Breast epithelium (tissue), 4 donors: ENCODE data around the gene MEIS2. TPM values are rescaled to one million over a fixed set of nuclear protein-coding genes. Genes with fewer than 3 reads are reported as not detected.

Source experiments
- DNase-seq, 2 donors: peaks; one replicate each; pipeline ENCODE4 v3.0.0-alpha.2; 2019; ENCODE audit warnings: low spot score in 2 of 2
- H3K27ac ChIP-seq, 2 donors: fragments of 200-600 bp; sonication (generic) in 1 of 2; one replicate each; pipeline ENCODE4 v1.5.1; 2016 to 2019; ENCODE audit warnings: mild to moderate bottlenecking in 1 of 2
- H3K27me3 ChIP-seq, 2 donors: fragments of 200-600 bp; sonication (generic) in 1 of 2; one replicate each; pipeline versions ENCODE4 v1.5.1 to v1.6.0; 2017 to 2019; ENCODE audit warnings: control low read depth in 1 of 2, mild to moderate bottlenecking in 1 of 2
- H3K36me3 ChIP-seq: fragments of 200-600 bp; one replicate; pipeline ENCODE4 v1.5.1; 2019
- H3K4me1 ChIP-seq, 2 donors: fragments of 200-600 bp; sonication (generic); one replicate each; pipeline ENCODE4 v1.5.1; 2016 to 2019; ENCODE audit warnings: control low read depth in 1 of 2
- H3K4me3 ChIP-seq, 3 donors: fragments of 200-600 bp; sonication (generic); 1 replicate in 2 of 3; 2 replicates in 1 of 3; pipeline ENCODE4 v1.5.1; 2016 to 2019; ENCODE audit warnings: mild to moderate bottlenecking in 3 of 3, moderate library complexity in 2 of 3
- H3K9me3 ChIP-seq, 2 donors: fragments of 200-600 bp; sonication (generic) in 1 of 2; one replicate each; pipeline ENCODE4 v1.5.1; 2016 to 2019; ENCODE audit warnings: control low read depth in 1 of 2
- POLR2A ChIP-seq: fragments of 450-650 bp; IDR thresholded peaks from one replicate; pipeline ENCODE4 v1.6.1; 2016; ENCODE audit warnings: antibody characterized with exemption, mild to moderate bottlenecking, moderate library complexity
- POLR2AphosphoS5 ChIP-seq, 3 donors: sonication (generic); formaldehyde crosslinking; IDR thresholded peaks; one replicate each; pipeline ENCODE4 v1.6.1; 2017; ENCODE audit warnings: antibody characterized with exemption in 3 of 3
- intact Hi-C: fragments of 100-400 bp; cut with DNase I; formaldehyde crosslinking; loops from one replicate; pipeline ENCODE4 v1.15.1; 2023; ENCODE audit warnings: low total_unique reads
- total RNA-seq, 3 donors: library from RNA; depleted of rRNA; stranded (reverse); fragments of >200 nt; gene quantifications; one replicate each; pipeline ENCODE4 v1.1.0, GENCODE V29; 2016
- TF ChIP-seq, protein P1 (sequence below), 3 donors: fragments of 450-650 bp; IDR thresholded peaks; one replicate each; pipeline ENCODE4 v1.5.1; 2016 to 2017; ENCODE audit warnings: antibody characterized with exemption in 3 of 3, mild to moderate bottlenecking in 3 of 3, moderate library complexity in 3 of 3

MEIS2 gene
- total RNA-seq, 3 donors from 2014 or later, result 18.2 to 55.8 (median 28.5) TPM

DNA sequence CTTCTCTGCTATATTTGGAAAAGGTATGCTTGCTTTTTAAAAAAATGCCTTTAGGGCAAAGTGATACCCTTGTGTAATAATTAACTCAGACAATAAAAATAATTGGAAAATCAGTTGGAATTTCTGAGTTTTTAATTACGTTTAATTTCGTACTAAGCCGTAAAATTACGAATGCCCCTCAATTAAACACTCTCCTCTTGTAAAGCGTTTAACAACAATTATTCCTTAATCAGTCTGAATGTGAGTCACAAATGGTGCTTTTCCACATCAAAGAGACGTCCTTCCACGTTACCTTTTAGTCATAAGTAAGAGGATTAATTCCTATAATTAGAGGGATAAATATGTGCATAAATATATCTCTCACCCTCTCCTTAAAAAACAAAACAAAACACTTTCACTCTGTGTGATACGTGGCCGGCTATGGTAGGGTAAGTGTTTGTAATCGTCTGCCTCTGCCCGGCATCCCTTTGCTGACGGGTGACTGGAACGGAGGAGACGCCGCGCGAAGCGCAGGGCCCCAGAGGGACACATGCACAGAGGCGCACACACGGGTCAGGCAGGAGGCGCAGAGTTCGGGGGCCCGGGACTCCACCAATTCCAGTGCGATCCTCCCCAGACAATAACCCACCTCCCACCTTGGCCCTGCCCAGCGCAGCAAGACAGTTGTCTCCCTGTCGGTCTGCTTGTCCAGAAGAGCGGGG, 9.7 kb upstream of the MEIS2 start:
- H3K36me3 ChIP-seq, result no peaks in the 10 kb centered on the region
- H3K9me3 ChIP-seq, result no peaks in the 10 kb centered on the region
- H3K27me3 ChIP-seq, result peaks cover 0 to 8% of the 10 kb centered on the region in 2 donors
- intact Hi-C loops, result loop anchor here (5.0 to 10.0 kb wide), 2 partner anchors 103 to 225 kb away; no protein-coding TSS in a partner anchor
- no peak for DNase-seq
- peak overlapping the region; percentile 66 to 79 for H3K27ac ChIP-seq
- TF ChIP-seq POLR2A (no peak), POLR2AphosphoS5 (IDR thresholded peaks at IDR 0.05) (no peak)
- TF ChIP-seq, protein P1, sequence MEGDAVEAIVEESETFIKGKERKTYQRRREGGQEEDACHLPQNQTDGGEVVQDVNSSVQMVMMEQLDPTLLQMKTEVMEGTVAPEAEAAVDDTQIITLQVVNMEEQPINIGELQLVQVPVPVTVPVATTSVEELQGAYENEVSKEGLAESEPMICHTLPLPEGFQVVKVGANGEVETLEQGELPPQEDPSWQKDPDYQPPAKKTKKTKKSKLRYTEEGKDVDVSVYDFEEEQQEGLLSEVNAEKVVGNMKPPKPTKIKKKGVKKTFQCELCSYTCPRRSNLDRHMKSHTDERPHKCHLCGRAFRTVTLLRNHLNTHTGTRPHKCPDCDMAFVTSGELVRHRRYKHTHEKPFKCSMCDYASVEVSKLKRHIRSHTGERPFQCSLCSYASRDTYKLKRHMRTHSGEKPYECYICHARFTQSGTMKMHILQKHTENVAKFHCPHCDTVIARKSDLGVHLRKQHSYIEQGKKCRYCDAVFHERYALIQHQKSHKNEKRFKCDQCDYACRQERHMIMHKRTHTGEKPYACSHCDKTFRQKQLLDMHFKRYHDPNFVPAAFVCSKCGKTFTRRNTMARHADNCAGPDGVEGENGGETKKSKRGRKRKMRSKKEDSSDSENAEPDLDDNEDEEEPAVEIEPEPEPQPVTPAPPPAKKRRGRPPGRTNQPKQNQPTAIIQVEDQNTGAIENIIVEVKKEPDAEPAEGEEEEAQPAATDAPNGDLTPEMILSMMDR (IDR thresholded peaks at IDR 0.05), result no peak
- no peaks in the 10 kb centered on the region for H3K4me1 ChIP-seq
- peak overlapping the region; percentile 41 to 49 (median 42) for H3K4me3 ChIP-seq

GRCh38 chr15:37109168-37109871, 9.0 kb upstream of the MEIS2 start:
- intact Hi-C loops, result loop anchor here (10.0 kb wide), 1 partner anchor 225 kb away; no protein-coding TSS in a partner anchor
- no peaks in the 10 kb centered on the region for H3K36me3 ChIP-seq

DNA sequence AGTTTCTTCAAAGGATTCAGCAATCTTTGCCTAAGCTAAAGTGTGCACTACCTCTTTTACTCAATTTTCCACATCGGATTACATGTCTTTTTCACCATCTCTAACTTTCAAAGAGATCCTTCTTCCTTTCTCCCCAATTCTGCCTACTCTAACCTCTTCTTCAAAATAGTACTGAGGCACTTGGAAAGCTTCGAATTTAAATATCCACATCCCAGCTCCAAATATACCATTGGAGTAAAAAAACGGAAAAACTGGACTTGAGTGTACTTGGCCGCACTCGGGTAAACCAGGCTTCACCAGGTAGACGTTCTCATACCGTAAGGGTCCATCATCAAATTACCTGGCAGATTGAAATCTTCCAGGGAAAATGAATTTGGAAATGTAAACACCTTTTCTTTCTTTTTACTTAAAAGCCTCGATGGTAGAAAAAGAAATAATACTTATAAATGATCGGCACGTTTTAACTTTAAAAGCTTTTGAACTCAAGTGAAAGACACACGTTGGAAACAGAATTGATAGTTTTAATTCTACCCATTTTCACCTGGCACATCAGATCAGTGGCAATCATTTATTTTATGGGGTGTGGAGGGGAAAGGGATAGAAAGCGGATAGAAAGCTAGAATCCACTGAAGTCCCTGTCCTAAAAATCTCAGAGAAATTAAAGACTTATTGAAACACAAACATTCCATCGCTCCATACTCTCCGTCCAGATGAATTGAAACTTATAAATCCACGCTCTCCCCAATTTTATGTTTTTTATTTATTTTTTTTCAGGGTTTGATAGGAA, 8.2 kb upstream of the MEIS2 start:
- H3K9me3 ChIP-seq, result no peaks in the 10 kb centered on the region
- DNase-seq, result no peak
- intact Hi-C loops, result loop anchor here (10.0 kb wide), 1 partner anchor 224 kb away; no protein-coding TSS in a partner anchor
- TF ChIP-seq POLR2A, result no peak
- TF ChIP-seq, protein P1 (IDR thresholded peaks at IDR 0.05), result no peak
- H3K27me3 ChIP-seq, result peaks cover 0 to 14% of the 10 kb centered on the region in 2 donors
- no peak overlapping the region for H3K4me3 ChIP-seq
- peak overlapping the region; percentile 66 to 79 for H3K27ac ChIP-seq
- H3K36me3 ChIP-seq, result no peaks in the 10 kb centered on the region
- H3K4me1 ChIP-seq, result no peaks in the 10 kb centered on the region

More at GRCh38 chr15:37109168-37109871, 9.0 kb upstream of the MEIS2 start:
- Histone ChIP-seq H3K9me3 (no peaks in the 10 kb centered on the region), H3K4me1 (no peaks in the 10 kb centered on the region), H3K4me3 (peak overlapping the region in 2 of 3 donors; percentile 41 to 49), H3K27me3 (peaks cover 0 to 10% of the 10 kb centered on the region in 2 donors), H3K27ac (peak overlapping the region; percentile 66 to 79)
- TF ChIP-seq, protein P1 (IDR thresholded peaks at IDR 0.05), result no peak
- peak in 1 of 3 donors; percentile 22 for TF ChIP-seq POLR2AphosphoS5 (IDR thresholded peaks at IDR 0.05)
- TF ChIP-seq POLR2A, result no peak
- no peak for DNase-seq

DNA sequence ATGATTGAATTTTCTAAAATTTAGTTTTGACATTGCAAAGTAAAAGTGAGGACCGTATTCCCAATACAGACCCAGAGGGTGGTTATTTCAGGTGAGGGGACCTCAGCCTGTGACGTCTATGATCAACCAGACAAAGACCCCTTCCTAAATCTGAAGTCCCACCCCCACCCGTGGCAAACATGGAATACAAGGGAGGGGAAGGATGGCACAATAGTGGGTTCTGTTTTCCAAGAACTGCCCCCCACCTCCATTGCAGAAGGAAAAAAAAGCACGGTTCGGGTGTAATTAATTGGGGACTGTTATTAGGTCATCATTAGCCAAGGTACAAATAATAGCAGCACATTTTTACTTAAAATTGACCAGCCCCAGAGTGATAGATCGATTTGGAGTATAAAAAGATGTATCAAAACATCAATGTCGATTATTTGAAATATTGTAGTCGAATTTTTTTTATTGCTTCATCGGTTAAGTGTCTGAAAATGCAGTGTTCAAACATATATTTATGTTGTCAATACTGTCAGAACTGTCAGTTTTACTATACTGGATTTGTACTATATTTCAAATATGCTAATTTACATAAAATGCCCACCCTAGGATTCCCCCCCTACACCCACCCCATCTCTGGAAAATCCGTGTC, 7.5 kb upstream of the MEIS2 start:
- Histone ChIP-seq H3K27ac (peak overlapping the region; percentile 66 to 79), H3K36me3 (no peaks in the 10 kb centered on the region), H3K27me3 (peaks cover 0 to 14% of the 10 kb centered on the region in 2 donors), H3K4me3 (peak overlapping the region; percentile 10 to 34 (median 25)), H3K9me3 (no peaks in the 10 kb centered on the region), H3K4me1 (no peaks in the 10 kb centered on the region)
- TF ChIP-seq POLR2AphosphoS5 (IDR thresholded peaks at IDR 0.05) (no peak), POLR2A (no peak)
- TF ChIP-seq, protein P1 (IDR thresholded peaks at IDR 0.05), result no peak
- intact Hi-C loops, result loop anchor here (10.0 kb wide), 1 partner anchor 223 kb away; no protein-coding TSS in a partner anchor
- DNase-seq, result no peak
